CD8-positive, alpha-beta memory T cell (primary cell): ENCODE measurements around the gene CEACAM16. TPM values are rescaled to one million over a fixed set of nuclear protein-coding genes. Genes with fewer than 3 reads are reported as not detected.
A peak's percentile ranks its signal among the peaks of the same experiment; 100 is the strongest.

Source experiments
- CTCF ChIA-PET: fragments of 350-600 bp; sonication (Branson Sonifier 250); formaldehyde crosslinking; loops from one replicate; lab custom pipeline; 2021; ENCODE audit warnings: antibody characterized with exemption; lab: Charles Lee
- POLR2A ChIA-PET: fragments of 350-600 bp; sonication (Branson Sonifier 250); formaldehyde crosslinking; loops from one replicate; lab custom pipeline; 2021; ENCODE audit warnings: antibody characterized with exemption; lab: Charles Lee
- DNase-seq, 5 donors: peaks; one replicate each; pipeline versions ENCODE4 v3.0.0 to v3.0.0-alpha.2; 2020 to 2022; ENCODE audit warnings: mixed read lengths in 1 of 5
- H3K27ac ChIP-seq: one replicate; pipeline ENCODE4 v1.7.0; 2013; ENCODE audit warnings: low read depth, mild to moderate bottlenecking, low read length, moderate library complexity
- H3K27me3 ChIP-seq: 2 replicates; pipeline ENCODE4 v1.7.0; 2013; ENCODE audit warnings: low read length, mild to moderate bottlenecking; ENCODE audit not compliant: insufficient read depth, poor library complexity, severe bottlenecking
- H3K36me3 ChIP-seq: 2 replicates; pipeline ENCODE4 v1.7.0; 2013; ENCODE audit warnings: mild to moderate bottlenecking, low read length, moderate library complexity; ENCODE audit not compliant: insufficient read depth
- H3K4me1 ChIP-seq: 2 replicates; pipeline ENCODE4 v1.7.0; 2013; ENCODE audit warnings: mild to moderate bottlenecking, low read length, moderate library complexity; ENCODE audit not compliant: insufficient read depth
- H3K4me3 ChIP-seq: 2 replicates; pipeline ENCODE4 v1.7.0; 2013; ENCODE audit warnings: mild to moderate bottlenecking, low read length
- H3K9me3 ChIP-seq: 2 replicates; pipeline ENCODE4 v1.7.0; 2013; ENCODE audit warnings: mild to moderate bottlenecking, low read length
- H3K27ac Mint-ChIP-seq, 8 donors: one replicate each; pipeline ENCODE4 v1.8.0; 2020 to 2021; ENCODE audit warnings: mixed read lengths in 8 of 8, mild to moderate bottlenecking in 6 of 8, inconsistent platforms in 3 of 8, moderate library complexity in 3 of 8
- H3K27me3 Mint-ChIP-seq, 2 donors: one replicate each; pipeline ENCODE4 v1.8.0; 2020 to 2021; ENCODE audit warnings: mixed read lengths in 2 of 2, mild to moderate bottlenecking in 1 of 2, moderate library complexity in 1 of 2
- H3K36me3 Mint-ChIP-seq, 3 donors: one replicate each; pipeline ENCODE4 v1.8.0; 2020 to 2021; ENCODE audit warnings: mixed read lengths in 3 of 3, inconsistent platforms in 1 of 3, mild to moderate bottlenecking in 1 of 3
- H3K4me1 Mint-ChIP-seq, 3 donors: one replicate each; pipeline ENCODE4 v1.8.0; 2020 to 2021; ENCODE audit warnings: mixed read lengths in 3 of 3, inconsistent platforms in 1 of 3, mild to moderate bottlenecking in 1 of 3
- H3K4me3 Mint-ChIP-seq, 7 donors: one replicate each; pipeline ENCODE4 v1.8.0; 2020 to 2021; ENCODE audit warnings: mixed read lengths in 7 of 7, mild to moderate bottlenecking in 6 of 7, moderate library complexity in 4 of 7, inconsistent platforms in 2 of 7
- H3K9me3 Mint-ChIP-seq, 5 donors: one replicate each; pipeline ENCODE4 v1.8.0; 2020 to 2022; ENCODE audit warnings: mixed read lengths in 5 of 5, mild to moderate bottlenecking in 3 of 5, moderate library complexity in 2 of 5, inconsistent platforms in 1 of 5
- polyA plus RNA-seq: library from polyadenylated mRNA; unstranded; fragments of 300-500 nt; fragmentation: Illumina TruSeq; gene quantifications from one replicate; pipeline ENCODE4 v1.2.3, GENCODE V29; 2021
- total RNA-seq, 2 experiments: library from RNA; stranded (reverse); gene quantifications; one replicate each; pipeline ENCODE4 v1.2.3, GENCODE V29; 2021

Gene CEACAM16
- total and polyA plus RNA-seq, 3 experiments from 2014 or later = not detected

DNA sequence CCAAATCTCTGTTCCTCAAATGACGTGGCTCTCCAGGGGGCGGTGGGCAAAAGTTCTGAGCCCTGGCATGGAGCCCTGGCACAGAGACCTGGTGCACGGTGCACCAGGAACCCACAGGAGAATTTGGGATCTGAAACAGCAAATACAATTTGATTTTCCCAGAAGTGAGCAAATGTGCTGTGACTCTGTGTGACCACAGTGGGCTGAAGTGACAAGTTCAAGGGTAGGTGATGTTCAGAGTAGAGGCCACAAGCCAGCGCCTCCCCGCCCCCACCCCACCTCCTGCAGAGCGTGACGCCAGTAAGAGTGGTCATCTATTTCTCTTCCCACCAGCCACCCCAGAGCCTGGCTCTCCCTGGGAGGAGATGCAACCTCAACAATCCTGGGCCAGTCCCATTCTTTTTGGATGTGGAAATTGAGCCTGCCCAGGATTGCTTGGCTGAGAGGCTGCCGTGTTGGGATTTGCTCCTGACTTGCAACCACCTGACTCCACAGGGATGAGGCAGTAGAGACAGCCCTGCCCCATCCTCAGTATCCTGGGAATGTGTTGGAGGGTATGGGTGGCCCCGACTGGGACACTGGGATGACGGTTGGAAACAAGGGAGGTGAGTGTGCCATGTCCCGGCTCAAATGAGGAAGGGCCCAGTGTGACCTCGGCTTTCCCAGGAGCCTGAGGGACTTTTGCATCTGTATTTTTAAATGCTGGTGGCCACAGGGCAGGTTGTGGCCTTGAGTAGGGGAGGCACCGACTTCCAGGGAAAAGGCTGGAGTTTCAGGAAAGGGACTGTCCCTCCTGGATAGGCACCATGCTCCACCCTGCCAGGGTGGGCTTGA lies 38.5 kb downstream of the CEACAM16 start:
- peaks cover 4 to 11% (median 5%) of the 10 kb centered on the region in 3 donors for H3K4me1 Mint-ChIP-seq
- no peak overlapping the region for H3K4me3 ChIP-seq
- no peaks in the 10 kb centered on the region for H3K9me3 Mint-ChIP-seq
- no peaks in the 10 kb centered on the region for H3K4me1 ChIP-seq
- POLR2A ChIA-PET = no interaction called here
- CTCF ChIA-PET = no interaction called here
- H3K27ac ChIP-seq = no peak overlapping the region
- no peak overlapping the region for H3K4me3 Mint-ChIP-seq
- no peaks in the 10 kb centered on the region for H3K36me3 Mint-ChIP-seq
- H3K27ac Mint-ChIP-seq = peak overlapping the region in 4 of 8 donors; percentile 12 to 47 (median 32)
- no peaks in the 10 kb centered on the region for H3K27me3 Mint-ChIP-seq
- no peaks in the 10 kb centered on the region for H3K36me3 ChIP-seq
- DNase-seq = no peak
- H3K9me3 ChIP-seq = no peaks in the 10 kb centered on the region
- H3K27me3 ChIP-seq = no peaks in the 10 kb centered on the region

DNA sequence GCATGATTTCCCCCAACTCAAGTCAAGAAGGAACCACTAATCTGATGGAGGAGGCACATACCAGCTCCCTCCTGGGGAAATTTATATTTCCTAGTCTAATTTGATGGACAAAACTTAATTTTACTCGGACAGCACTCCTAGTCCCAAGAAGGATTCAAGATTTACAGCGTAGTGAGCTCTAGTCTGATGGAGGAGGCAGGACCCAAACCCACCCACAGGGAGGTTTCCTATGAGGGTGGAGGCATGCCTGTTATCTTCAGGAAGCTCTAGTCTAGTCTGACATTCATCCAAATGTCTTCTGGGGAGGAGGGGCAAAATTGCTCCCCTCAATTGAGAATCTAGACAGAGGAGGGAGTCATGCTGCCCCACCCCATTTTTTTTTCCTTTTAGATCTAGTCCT lies 39.2 kb downstream of the CEACAM16 start:
- Histone ChIP-seq H3K27me3 (no peaks in the 10 kb centered on the region), H3K4me1 (no peaks in the 10 kb centered on the region), H3K4me3 (no peak overlapping the region), H3K36me3 (no peaks in the 10 kb centered on the region), H3K27ac (no peak overlapping the region), H3K9me3 (no peaks in the 10 kb centered on the region)
- H3K4me1 Mint-ChIP-seq = peaks cover 4 to 11% (median 5%) of the 10 kb centered on the region in 3 donors
- no peaks in the 10 kb centered on the region for H3K36me3 Mint-ChIP-seq
- ChIA-PET POLR2A (no interaction called here), CTCF (interaction anchor here (2.7 kb wide), 1 partner anchor 33 kb away, joined by 10 read pairs; no protein-coding TSS in a partner anchor)
- no peaks in the 10 kb centered on the region for H3K27me3 Mint-ChIP-seq
- H3K27ac Mint-ChIP-seq = peak overlapping the region in 2 of 8 donors; percentile 19 to 54
- no peak for DNase-seq
- no peaks in the 10 kb centered on the region for H3K9me3 Mint-ChIP-seq
- no peak overlapping the region for H3K4me3 Mint-ChIP-seq

DNA sequence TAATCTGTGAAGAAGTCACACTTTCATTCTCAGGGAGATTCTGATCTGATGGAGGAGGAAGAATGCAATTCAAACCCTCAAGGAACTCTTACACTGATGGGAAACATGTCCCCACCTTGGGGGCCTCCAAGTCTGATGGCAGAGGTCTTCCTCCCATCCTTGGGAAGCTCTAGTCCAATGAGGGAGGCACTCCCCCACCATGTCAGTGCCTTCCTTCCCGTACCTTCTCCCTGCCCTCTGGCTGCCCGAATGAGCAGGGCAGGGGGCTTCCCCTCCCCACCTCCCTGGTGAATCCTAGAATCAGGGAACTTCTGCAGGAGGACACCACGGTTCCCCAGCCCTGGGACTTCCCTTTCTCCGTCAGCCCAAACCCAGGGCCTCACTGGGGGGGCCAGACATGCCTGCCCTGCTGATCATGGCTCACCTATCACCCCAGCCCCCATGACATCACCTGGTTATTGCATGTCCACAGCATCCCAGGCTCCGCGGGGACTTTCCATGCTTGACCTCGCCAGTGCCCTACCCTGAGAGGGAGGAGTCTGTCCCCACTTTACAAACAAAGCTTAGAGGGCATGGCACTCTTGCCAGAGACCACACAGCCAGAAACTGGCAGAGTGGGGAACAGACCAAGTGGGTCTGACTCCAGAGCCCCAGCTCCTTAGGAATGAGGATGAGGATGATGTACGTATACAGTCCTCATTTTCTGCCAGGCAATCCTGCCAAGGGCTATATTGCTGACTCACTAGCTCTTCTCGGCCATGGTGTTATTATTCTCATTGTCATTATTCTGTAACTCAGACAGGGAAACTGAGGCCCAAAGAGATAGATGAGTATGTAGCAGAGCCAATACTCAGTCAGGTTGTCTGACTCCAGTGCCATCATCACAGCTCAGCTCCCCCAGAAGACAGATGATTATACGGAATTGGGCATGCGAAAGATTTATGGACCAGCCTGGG lies 39.9 kb downstream of the CEACAM16 start:
- H3K4me1 Mint-ChIP-seq = peaks cover 4 to 11% (median 5%) of the 10 kb centered on the region in 3 donors
- H3K27me3 Mint-ChIP-seq = no peaks in the 10 kb centered on the region
- CTCF ChIA-PET = interaction anchor here (0.5 to 2.7 kb wide), 4 partner anchors 12 to 32 kb away, joined by 3 to 10 read pairs (median 4); no protein-coding TSS in a partner anchor
- Histone ChIP-seq H3K4me1 (no peaks in the 10 kb centered on the region), H3K27ac (no peak overlapping the region), H3K9me3 (no peaks in the 10 kb centered on the region), H3K4me3 (no peak overlapping the region), H3K27me3 (no peaks in the 10 kb centered on the region), H3K36me3 (no peaks in the 10 kb centered on the region)
- peak overlapping the region in 2 of 8 donors; percentile 19 to 30 for H3K27ac Mint-ChIP-seq
- no peak overlapping the region for H3K4me3 Mint-ChIP-seq
- no peaks in the 10 kb centered on the region for H3K36me3 Mint-ChIP-seq
- POLR2A ChIA-PET = no interaction called here
- H3K9me3 Mint-ChIP-seq = no peaks in the 10 kb centered on the region
- no peak for DNase-seq

DNA sequence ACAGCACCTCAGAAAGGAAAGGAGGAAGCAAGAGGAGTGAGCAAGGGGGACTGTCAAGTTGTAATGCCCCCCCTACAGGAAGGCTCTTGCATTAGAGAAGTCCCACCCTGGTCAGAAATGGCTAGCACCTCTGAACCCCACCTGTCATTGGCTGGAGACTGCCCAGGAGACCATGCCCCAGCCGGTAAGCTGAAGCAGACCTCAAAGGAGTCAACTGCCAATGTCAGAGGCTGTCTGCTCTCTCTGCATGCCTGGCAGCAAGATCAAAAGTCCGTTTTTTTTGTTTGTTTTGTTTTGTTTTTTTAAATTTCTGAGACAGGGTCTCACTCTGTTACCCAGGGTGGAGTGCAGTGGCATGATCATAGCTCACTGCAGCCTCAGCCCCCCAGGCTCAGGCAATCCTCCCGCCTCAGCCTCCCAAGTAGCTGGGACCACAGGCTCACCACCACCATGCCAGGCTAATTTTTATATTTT lies 41.4 kb downstream of the CEACAM16 start:
- Histone ChIP-seq H3K36me3 (no peaks in the 10 kb centered on the region), H3K27ac (no peak overlapping the region), H3K9me3 (no peaks in the 10 kb centered on the region), H3K4me1 (no peaks in the 10 kb centered on the region), H3K4me3 (no peak overlapping the region), H3K27me3 (no peaks in the 10 kb centered on the region)
- peaks cover 4 to 11% (median 5%) of the 10 kb centered on the region in 3 donors for H3K4me1 Mint-ChIP-seq
- DNase-seq = no peak
- ChIA-PET POLR2A (no interaction called here), CTCF (interaction anchor here (0.6 to 2.7 kb wide), 3 partner anchors 16 to 104 kb away, joined by 3 to 10 read pairs (median 5); no protein-coding TSS in a partner anchor)
- peak overlapping the region in 2 of 8 donors; percentile 47 to 50 for H3K27ac Mint-ChIP-seq
- H3K27me3 Mint-ChIP-seq = no peaks in the 10 kb centered on the region
- no peak overlapping the region for H3K4me3 Mint-ChIP-seq
- H3K36me3 Mint-ChIP-seq = no peaks in the 10 kb centered on the region
- no peaks in the 10 kb centered on the region for H3K9me3 Mint-ChIP-seq

DNA sequence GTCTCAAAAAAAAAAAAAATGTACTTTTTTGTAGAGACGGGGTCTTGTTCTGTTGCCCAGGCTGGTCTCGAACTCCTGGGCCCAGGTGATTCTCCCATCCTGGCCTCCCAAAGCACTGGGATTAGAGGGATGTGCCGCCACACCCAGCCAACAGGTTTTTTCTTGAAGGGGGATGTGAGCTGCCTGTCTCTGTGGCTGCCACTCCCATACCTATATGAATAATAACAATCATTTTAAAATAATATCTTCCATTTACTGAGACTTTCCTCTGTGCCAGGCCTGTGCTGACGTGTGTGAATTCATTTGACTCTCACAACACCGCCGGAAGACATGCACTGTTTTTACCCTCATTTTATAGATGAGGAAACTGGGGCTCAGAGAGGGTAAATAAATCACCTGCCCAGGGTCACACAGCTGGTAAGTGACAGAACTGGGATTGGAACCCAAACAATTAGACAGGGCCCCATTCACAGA lies 42.3 kb downstream of the CEACAM16 start:
- Histone ChIP-seq H3K9me3 (no peaks in the 10 kb centered on the region), H3K36me3 (no peaks in the 10 kb centered on the region), H3K27ac (no peak overlapping the region), H3K27me3 (no peaks in the 10 kb centered on the region), H3K4me3 (no peak overlapping the region), H3K4me1 (no peaks in the 10 kb centered on the region)
- H3K27me3 Mint-ChIP-seq = no peaks in the 10 kb centered on the region
- CTCF ChIA-PET = interaction anchor here (1.7 kb wide), 1 partner anchor 17 kb away, joined by 5 read pairs; no protein-coding TSS in a partner anchor
- DNase-seq = no peak
- H3K4me1 Mint-ChIP-seq = peaks cover 4 to 12% (median 6%) of the 10 kb centered on the region in 3 donors
- peak overlapping the region in 3 of 8 donors; percentile 26 to 40 (median 37) for H3K27ac Mint-ChIP-seq
- H3K9me3 Mint-ChIP-seq = no peaks in the 10 kb centered on the region
- no peaks in the 10 kb centered on the region for H3K36me3 Mint-ChIP-seq
- POLR2A ChIA-PET = no interaction called here
- H3K4me3 Mint-ChIP-seq = no peak overlapping the region

DNA sequence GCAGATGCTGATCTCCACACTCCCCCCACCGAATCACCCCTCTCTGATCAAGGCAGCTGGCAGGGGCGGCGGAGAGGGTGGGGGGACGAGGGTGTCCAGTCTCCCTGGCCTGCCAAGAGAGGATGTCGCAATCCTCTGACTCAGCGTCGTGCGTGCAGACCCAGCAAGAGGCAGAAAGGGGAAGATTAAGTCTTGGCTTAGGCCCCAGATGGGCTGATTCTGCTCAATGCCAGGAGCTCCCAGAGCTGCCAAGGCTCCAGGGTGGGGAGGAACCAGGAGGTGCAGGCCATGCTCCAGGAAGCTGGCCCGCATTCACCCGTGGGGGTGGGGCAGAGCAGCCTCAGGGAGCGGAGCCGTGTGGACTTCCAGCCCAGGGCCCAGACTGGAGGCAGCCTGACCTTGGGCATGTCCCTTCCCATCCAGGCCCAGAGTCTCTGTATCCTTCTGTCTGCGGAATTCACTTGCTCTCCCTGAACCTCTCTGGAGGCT lies 42.9 kb downstream of the CEACAM16 start:
- H3K27me3 ChIP-seq = no peaks in the 10 kb centered on the region
- no peaks in the 10 kb centered on the region for H3K36me3 Mint-ChIP-seq
- no peaks in the 10 kb centered on the region for H3K9me3 Mint-ChIP-seq
- H3K4me3 Mint-ChIP-seq = no peak overlapping the region
- no peak for DNase-seq
- CTCF ChIA-PET = interaction anchor here (1.7 kb wide), 1 partner anchor 18 kb away, joined by 5 read pairs; no protein-coding TSS in a partner anchor
- POLR2A ChIA-PET = no interaction called here
- H3K9me3 ChIP-seq = no peaks in the 10 kb centered on the region
- H3K27ac ChIP-seq = peak overlapping the region; percentile 47
- peaks cover 6 to 17% (median 9%) of the 10 kb centered on the region in 3 donors for H3K4me1 Mint-ChIP-seq
- H3K27ac Mint-ChIP-seq = peak overlapping the region in 2 of 8 donors; percentile 37 to 41
- no peak overlapping the region for H3K4me3 ChIP-seq
- H3K27me3 Mint-ChIP-seq = no peaks in the 10 kb centered on the region
- H3K36me3 ChIP-seq = no peaks in the 10 kb centered on the region
- H3K4me1 ChIP-seq = peaks cover 1% of the 10 kb centered on the region

DNA sequence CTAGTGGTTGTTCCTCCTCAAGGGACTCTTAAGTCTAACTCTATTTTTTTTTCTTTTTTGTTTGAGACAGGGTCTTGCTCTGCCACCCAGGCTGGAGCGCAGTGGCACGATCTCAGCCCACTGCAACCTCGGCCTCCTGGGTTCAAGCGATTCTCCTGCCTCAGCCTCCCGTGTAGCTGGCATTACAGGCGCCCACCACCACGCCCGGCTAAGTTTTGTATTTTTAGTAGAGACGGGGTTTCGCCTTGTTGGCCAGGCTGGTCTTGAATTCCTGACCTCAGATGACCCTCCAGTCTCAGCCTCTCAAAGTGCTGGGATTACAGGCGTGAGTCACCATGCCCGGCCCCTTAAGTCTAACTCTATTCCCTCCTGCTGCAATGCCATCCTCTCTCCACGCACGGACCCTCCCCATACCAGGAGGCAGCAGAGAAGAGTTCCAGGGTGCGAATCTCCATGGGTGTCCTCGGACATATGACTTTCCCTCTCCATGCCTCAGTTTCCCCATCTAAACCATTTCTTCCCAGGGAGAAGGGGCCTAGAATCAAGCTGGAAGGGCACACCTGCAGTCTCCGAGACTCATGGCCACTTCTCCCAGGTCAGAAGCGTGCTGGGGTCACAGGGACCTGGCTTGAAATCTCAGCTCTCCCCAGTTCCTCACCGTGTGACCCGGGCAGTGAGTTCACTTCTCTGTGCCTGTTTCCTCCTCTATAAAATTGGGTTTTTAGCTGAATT lies 43.5 kb downstream of the CEACAM16 start:
- H3K36me3 ChIP-seq = no peaks in the 10 kb centered on the region
- peak overlapping the region; percentile 47 for H3K27ac ChIP-seq
- POLR2A ChIA-PET = no interaction called here
- H3K4me1 Mint-ChIP-seq = peaks cover 7 to 19% (median 10%) of the 10 kb centered on the region in 3 donors
- H3K27me3 ChIP-seq = no peaks in the 10 kb centered on the region
- H3K27ac Mint-ChIP-seq = peak overlapping the region in 3 of 8 donors; percentile 36 to 54 (median 41)
- no peaks in the 10 kb centered on the region for H3K9me3 ChIP-seq
- H3K4me3 Mint-ChIP-seq = no peak overlapping the region
- CTCF ChIA-PET = interaction anchor here (1.4 to 2.8 kb wide), 2 partner anchors 24 to 28 kb away, joined by 3 to 13 read pairs; no protein-coding TSS in a partner anchor
- H3K36me3 Mint-ChIP-seq = peaks cover 0 to under 1% (median 0%) of the 10 kb centered on the region in 3 donors
- no peaks in the 10 kb centered on the region for H3K27me3 Mint-ChIP-seq
- no peak overlapping the region for H3K4me3 ChIP-seq
- H3K4me1 ChIP-seq = peaks cover 4% of the 10 kb centered on the region
- H3K9me3 Mint-ChIP-seq = no peaks in the 10 kb centered on the region
- DNase-seq = no peak
